MCF 10A (cell line): ENCODE data around the gene ERC2. TPM values are rescaled to one million over a fixed set of nuclear protein-coding genes. Genes with fewer than 3 reads are reported as not detected.

Experiments used
- BruUV-seq: library from RNA; stranded (reverse); fragments of 400-500 nt; replicated peaks from 2 replicates; lab custom pipeline; 2021; lab: Mats Ljungman, UMichigan
- CTCF ChIA-PET: fragments of 300-600 bp; sonication (Branson Sonifier 250); formaldehyde crosslinking; extraction: SDS; loops from one replicate; lab custom pipeline; 2021; ENCODE audit warnings: antibody characterized with exemption, inconsistent platforms; lab: Yijun Ruan, JAX
- POLR2A ChIA-PET: fragments of 300-600, 350-650 bp; sonication (Branson Sonifier 250); formaldehyde crosslinking; extraction: SDS; loops from one replicate; lab custom pipeline; 2020; ENCODE audit warnings: antibody characterized with exemption, inconsistent platforms; lab: Yijun Ruan, JAX
- DNase-seq: peaks from one replicate; pipeline ENCODE4 v3.0.0-alpha.2; 2018; ENCODE audit not compliant: unreplicated experiment
- H3K27ac Mint-ChIP-seq: one replicate; pipeline ENCODE4 v1.8.0; 2022; ENCODE audit warnings: mild to moderate bottlenecking, low read depth, mixed read lengths; ENCODE audit not compliant: unreplicated experiment
- H3K27me3 Mint-ChIP-seq: one replicate; pipeline ENCODE4 v1.8.0; 2022; ENCODE audit warnings: mixed read lengths; ENCODE audit not compliant: insufficient read depth, unreplicated experiment
- H3K36me3 Mint-ChIP-seq: one replicate; pipeline ENCODE4 v1.8.0; 2022; ENCODE audit warnings: mild to moderate bottlenecking, moderate library complexity, mixed read lengths; ENCODE audit not compliant: insufficient read depth, unreplicated experiment
- H3K4me1 Mint-ChIP-seq: one replicate; pipeline ENCODE4 v1.8.0; 2022; ENCODE audit warnings: mixed read lengths; ENCODE audit not compliant: insufficient read depth, unreplicated experiment
- H3K4me3 Mint-ChIP-seq: one replicate; pipeline ENCODE4 v1.8.0; 2022; ENCODE audit warnings: mild to moderate bottlenecking, moderate library complexity, mixed read lengths; ENCODE audit not compliant: unreplicated experiment
- H3K9me3 Mint-ChIP-seq: one replicate; pipeline ENCODE4 v1.8.0; 2022; ENCODE audit warnings: mixed read lengths; ENCODE audit not compliant: unreplicated experiment
- CTCF ChIP-seq: fragments of 200-600 bp; IDR thresholded peaks from one replicate; pipeline ENCODE4 v1.8.0; 2022; ENCODE audit warnings: antibody characterized with exemption, mild to moderate bottlenecking; ENCODE audit not compliant: unreplicated experiment
- intact Hi-C: fragments of 100-400 bp; cut with micrococcal nuclease; formaldehyde crosslinking; loops from 2 replicates; pipeline ENCODE4 v1.14.1; 2022
- total RNA-seq: library from RNA; stranded (reverse); gene quantifications from 2 replicates; pipeline ENCODE4 v1.2.3, GENCODE V29; 2022

Gene ERC2
- total RNA-seq, 1 experiment from 2014 or later = 0.42 TPM

- Mint-ChIP-seq H3K4me1 (peaks cover 12% of the 10 kb centered on the region), H3K27me3 (no peaks in the 10 kb centered on the region), H3K9me3 (no peaks in the 10 kb centered on the region), H3K36me3 (no peaks in the 10 kb centered on the region), H3K27ac (no peak overlapping the region), H3K4me3 (no peak overlapping the region)
- intact Hi-C loops = no loop called here
- POLR2A ChIA-PET = interaction anchor here (1.4 kb wide), 1 partner anchor 17 kb away, joined by 3 read pairs; no protein-coding TSS in a partner anchor
- no TSS peak for BruUV-seq
- no peak for TF ChIP-seq CTCF
- CTCF ChIA-PET = interaction anchor here (0.6 to 1.6 kb wide), 3 partner anchors 19 to 1769 kb away, joined by 3 to 7 read pairs (median 3); no protein-coding TSS in a partner anchor
- no peak for DNase-seq
Observed at GRCh38 chr3:56320883-56321282, 147.4 kb downstream of the ERC2 start.

- Mint-ChIP-seq H3K36me3 (no peaks in the 10 kb centered on the region), H3K27ac (no peak overlapping the region), H3K4me3 (no peak overlapping the region), H3K9me3 (no peaks in the 10 kb centered on the region), H3K27me3 (no peaks in the 10 kb centered on the region), H3K4me1 (peaks cover 16% of the 10 kb centered on the region)
- BruUV-seq = no TSS peak
- POLR2A ChIA-PET = no interaction called here
- TF ChIP-seq CTCF = no peak
- DNase-seq = no peak
- CTCF ChIA-PET = interaction anchor here (0.6 to 1.8 kb wide), 2 partner anchors 9 to 1555 kb away, joined by 3 to 5 read pairs; no protein-coding TSS in a partner anchor
- intact Hi-C loops = no loop called here
Observed at GRCh38 chr3:56318891-56319290, 149.4 kb downstream of the ERC2 start.

- no peak for TF ChIP-seq CTCF
- H3K36me3 Mint-ChIP-seq = no peaks in the 10 kb centered on the region
- H3K4me3 Mint-ChIP-seq = no peak overlapping the region
- no peak for DNase-seq
- CTCF ChIA-PET = interaction anchor here (1.4 to 1.5 kb wide), 2 partner anchors 23 to 130 kb away, joined by 3 read pairs; no protein-coding TSS in a partner anchor
- POLR2A ChIA-PET = no interaction called here
- BruUV-seq = no TSS peak
- H3K27me3 Mint-ChIP-seq = no peaks in the 10 kb centered on the region
- no peak overlapping the region for H3K27ac Mint-ChIP-seq
- peaks cover 5% of the 10 kb centered on the region for H3K4me1 Mint-ChIP-seq
- intact Hi-C loops = no loop called here
- no peaks in the 10 kb centered on the region for H3K9me3 Mint-ChIP-seq
Observed at GRCh38 chr3:56316944-56317343, 151.3 kb downstream of the ERC2 start.

GRCh38 chr3:56314842-56315241 lies 153.4 kb downstream of the ERC2 start:
- peak; percentile 77 for DNase-seq
- Mint-ChIP-seq H3K4me1 (peaks cover 5% of the 10 kb centered on the region), H3K27me3 (no peaks in the 10 kb centered on the region), H3K27ac (no peak overlapping the region), H3K9me3 (no peaks in the 10 kb centered on the region), H3K36me3 (no peaks in the 10 kb centered on the region), H3K4me3 (no peak overlapping the region)
- TF ChIP-seq CTCF = no peak
- POLR2A ChIA-PET = interaction anchor here (0.7 to 1.9 kb wide), 2 partner anchors 9 to 17 kb away, joined by 3 to 4 read pairs; no protein-coding TSS in a partner anchor
- intact Hi-C loops = no loop called here
- no TSS peak for BruUV-seq
- CTCF ChIA-PET = interaction anchor here (0.7 to 1.4 kb wide), 3 partner anchors 11 to 25 kb away, joined by 3 to 5 read pairs (median 3); no protein-coding TSS in a partner anchor
